Progenitor cell of endocrine pancreas (in vitro differentiated cells): ENCODE measurements around the gene CNKSR2. TPM values are rescaled to one million over a fixed set of nuclear protein-coding genes. Genes with fewer than 3 reads are reported as not detected.

Experiments
- DNase-seq: peaks from one replicate; pipeline ENCODE4 v3.0.0; 2021; ENCODE audit warnings: low spot score; ENCODE audit not compliant: unreplicated experiment
- H3K27ac Mint-ChIP-seq: 2 replicates; pipeline ENCODE4 v1.8.0; 2021; ENCODE audit warnings: mild to moderate bottlenecking, moderate library complexity, mixed read lengths
- H3K27me3 Mint-ChIP-seq: 2 replicates; pipeline ENCODE4 v1.8.0; 2021; ENCODE audit warnings: mixed read lengths
- H3K36me3 Mint-ChIP-seq: 2 replicates; pipeline ENCODE4 v1.8.0; 2022; ENCODE audit warnings: mixed read lengths; ENCODE audit not compliant: insufficient read depth
- H3K4me1 Mint-ChIP-seq: 2 replicates; pipeline ENCODE4 v1.8.0; 2021; ENCODE audit warnings: low read depth, mixed read lengths
- H3K4me3 Mint-ChIP-seq: 2 replicates; pipeline ENCODE4 v1.8.0; 2021; ENCODE audit warnings: low read depth, mild to moderate bottlenecking, moderate library complexity, mixed read lengths
- H3K9me3 Mint-ChIP-seq: 2 replicates; pipeline ENCODE4 v1.8.0; 2021; ENCODE audit warnings: low read depth, mixed read lengths
- CTCF ChIP-seq: fragments of 200-600 bp; sonication (generic); IDR thresholded peaks from one replicate; pipeline ENCODE4 v1.5.0; 2021; ENCODE audit warnings: antibody characterized with exemption, mild to moderate bottlenecking; ENCODE audit not compliant: unreplicated experiment
- total RNA-seq: library from RNA; stranded (reverse); gene quantifications from 2 replicates; pipeline ENCODE4 v1.2.1, GENCODE V29; 2021

The CNKSR2 gene
- total RNA-seq, 1 donor from 2014 or later, result 28.0 TPM

GRCh38 chrX:21400408-21401121, 26.3 kb downstream of the CNKSR2 start:
- H3K4me3 Mint-ChIP-seq, result no peak overlapping the region
- peaks cover 5% of the 10 kb centered on the region for H3K4me1 Mint-ChIP-seq
- H3K9me3 Mint-ChIP-seq, result no peaks in the 10 kb centered on the region
- H3K27me3 Mint-ChIP-seq, result no peaks in the 10 kb centered on the region
- peak overlapping the region; percentile 33 for H3K27ac Mint-ChIP-seq
- no peaks in the 10 kb centered on the region for H3K36me3 Mint-ChIP-seq
- no peak for DNase-seq
- no peak for TF ChIP-seq CTCF

- no peak overlapping the region for H3K4me3 Mint-ChIP-seq
- peaks cover 12% of the 10 kb centered on the region for H3K4me1 Mint-ChIP-seq
Measured at GRCh38 chrX:21408307-21408706, 34.1 kb downstream of the CNKSR2 start.

GRCh38 chrX:21408788-21409187, 34.6 kb downstream of the CNKSR2 start:
- TF ChIP-seq CTCF, result no peak
- Mint-ChIP-seq H3K4me1 (peaks cover 12% of the 10 kb centered on the region), H3K27me3 (no peaks in the 10 kb centered on the region), H3K9me3 (peaks cover 4% of the 10 kb centered on the region), H3K36me3 (peaks cover 8% of the 10 kb centered on the region), H3K4me3 (no peak overlapping the region), H3K27ac (no peak overlapping the region)
- DNase-seq, result no peak

More at GRCh38 chrX:21408307-21408706, 34.1 kb downstream of the CNKSR2 start:
- no peaks in the 10 kb centered on the region for H3K27me3 Mint-ChIP-seq
- peaks cover 4% of the 10 kb centered on the region for H3K36me3 Mint-ChIP-seq
- no peaks in the 10 kb centered on the region for H3K9me3 Mint-ChIP-seq
- DNase-seq, result no peak
- TF ChIP-seq CTCF, result no peak
- no peak overlapping the region for H3K27ac Mint-ChIP-seq

GRCh38 chrX:21412029-21412428, 37.8 kb downstream of the CNKSR2 start:
- Mint-ChIP-seq H3K4me1 (peaks cover 12% of the 10 kb centered on the region), H3K27ac (no peak overlapping the region), H3K4me3 (no peak overlapping the region), H3K27me3 (no peaks in the 10 kb centered on the region), H3K36me3 (peaks cover 25% of the 10 kb centered on the region), H3K9me3 (peaks cover 17% of the 10 kb centered on the region)
- TF ChIP-seq CTCF, result no peak
- no peak for DNase-seq

- Mint-ChIP-seq H3K36me3 (peaks cover 26% of the 10 kb centered on the region), H3K4me1 (peaks cover 12% of the 10 kb centered on the region), H3K9me3 (peaks cover 24% of the 10 kb centered on the region), H3K27me3 (no peaks in the 10 kb centered on the region), H3K27ac (no peak overlapping the region), H3K4me3 (no peak overlapping the region)
- no peak for DNase-seq
- TF ChIP-seq CTCF, result no peak
Measured at GRCh38 chrX:21412883-21413282, 38.7 kb downstream of the CNKSR2 start.
